ENCODE measurements around the gene SPTLC2.

DNA sequence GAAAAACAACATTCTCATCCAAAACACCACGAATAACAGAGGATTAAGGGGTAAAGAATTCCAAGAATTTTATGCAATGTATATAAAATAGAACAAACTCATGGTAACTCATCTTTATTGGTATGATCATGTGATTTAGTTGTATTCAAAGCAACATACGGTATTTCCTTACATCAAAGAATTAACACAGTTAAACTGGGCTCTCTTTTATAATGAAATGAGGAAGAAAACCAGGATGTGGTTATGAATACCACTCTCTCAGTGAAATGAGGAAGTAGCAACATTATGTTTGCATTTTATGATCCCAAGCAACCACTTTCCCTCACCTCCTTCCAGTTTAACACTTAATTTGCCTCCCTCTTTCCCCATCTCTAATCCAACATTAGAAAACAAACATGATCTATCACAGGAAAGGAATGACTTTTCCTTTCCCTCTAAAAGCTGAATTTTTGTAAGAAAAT is 22.9 kb downstream of the SPTLC2 start:
- TF ChIP-seq, protein P1, sequence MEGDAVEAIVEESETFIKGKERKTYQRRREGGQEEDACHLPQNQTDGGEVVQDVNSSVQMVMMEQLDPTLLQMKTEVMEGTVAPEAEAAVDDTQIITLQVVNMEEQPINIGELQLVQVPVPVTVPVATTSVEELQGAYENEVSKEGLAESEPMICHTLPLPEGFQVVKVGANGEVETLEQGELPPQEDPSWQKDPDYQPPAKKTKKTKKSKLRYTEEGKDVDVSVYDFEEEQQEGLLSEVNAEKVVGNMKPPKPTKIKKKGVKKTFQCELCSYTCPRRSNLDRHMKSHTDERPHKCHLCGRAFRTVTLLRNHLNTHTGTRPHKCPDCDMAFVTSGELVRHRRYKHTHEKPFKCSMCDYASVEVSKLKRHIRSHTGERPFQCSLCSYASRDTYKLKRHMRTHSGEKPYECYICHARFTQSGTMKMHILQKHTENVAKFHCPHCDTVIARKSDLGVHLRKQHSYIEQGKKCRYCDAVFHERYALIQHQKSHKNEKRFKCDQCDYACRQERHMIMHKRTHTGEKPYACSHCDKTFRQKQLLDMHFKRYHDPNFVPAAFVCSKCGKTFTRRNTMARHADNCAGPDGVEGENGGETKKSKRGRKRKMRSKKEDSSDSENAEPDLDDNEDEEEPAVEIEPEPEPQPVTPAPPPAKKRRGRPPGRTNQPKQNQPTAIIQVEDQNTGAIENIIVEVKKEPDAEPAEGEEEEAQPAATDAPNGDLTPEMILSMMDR (IDR thresholded peaks at IDR 0.05; ENCODE audit: low read depth, low read length): no peak
- no peak for TF ChIP-seq POLR2A (IDR thresholded peaks at IDR 0.05; ENCODE audit: extremely low read depth, insufficient read length)
